Measurements from ENCODE around the gene ADORA1. TPM values are rescaled to one million over a fixed set of nuclear protein-coding genes. Genes with fewer than 3 reads are reported as not detected.

The ADORA1 gene
- total RNA-seq, 4 donors from 2014 or later = 1.4 to 4.3 (median 2.6) TPM

DNA sequence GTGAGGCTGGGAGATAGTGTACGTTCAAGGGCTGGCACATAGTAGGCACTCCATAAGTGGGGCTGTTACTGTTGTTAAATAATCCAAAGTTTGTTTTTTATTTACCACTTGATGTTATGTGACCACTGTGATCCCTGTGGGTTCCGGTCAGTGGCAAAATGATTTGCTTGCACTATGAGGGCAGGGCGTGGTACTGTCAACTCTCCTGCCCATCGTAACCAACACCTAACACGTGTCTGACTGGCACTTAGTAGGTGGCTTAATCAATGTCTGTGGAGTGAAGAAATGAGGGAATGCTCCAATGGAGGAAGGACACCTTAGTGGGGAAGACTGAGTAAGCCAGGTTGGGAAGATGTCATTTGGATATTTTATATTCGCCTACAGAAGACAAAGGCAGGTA, 14.6 kb downstream of the ADORA1 start:
- no peak for DNase-seq (ENCODE audit: low spot score)
- no peak for ATAC-seq (ENCODE audit: low FRiP score)
- TF ChIP-seq, protein P1, sequence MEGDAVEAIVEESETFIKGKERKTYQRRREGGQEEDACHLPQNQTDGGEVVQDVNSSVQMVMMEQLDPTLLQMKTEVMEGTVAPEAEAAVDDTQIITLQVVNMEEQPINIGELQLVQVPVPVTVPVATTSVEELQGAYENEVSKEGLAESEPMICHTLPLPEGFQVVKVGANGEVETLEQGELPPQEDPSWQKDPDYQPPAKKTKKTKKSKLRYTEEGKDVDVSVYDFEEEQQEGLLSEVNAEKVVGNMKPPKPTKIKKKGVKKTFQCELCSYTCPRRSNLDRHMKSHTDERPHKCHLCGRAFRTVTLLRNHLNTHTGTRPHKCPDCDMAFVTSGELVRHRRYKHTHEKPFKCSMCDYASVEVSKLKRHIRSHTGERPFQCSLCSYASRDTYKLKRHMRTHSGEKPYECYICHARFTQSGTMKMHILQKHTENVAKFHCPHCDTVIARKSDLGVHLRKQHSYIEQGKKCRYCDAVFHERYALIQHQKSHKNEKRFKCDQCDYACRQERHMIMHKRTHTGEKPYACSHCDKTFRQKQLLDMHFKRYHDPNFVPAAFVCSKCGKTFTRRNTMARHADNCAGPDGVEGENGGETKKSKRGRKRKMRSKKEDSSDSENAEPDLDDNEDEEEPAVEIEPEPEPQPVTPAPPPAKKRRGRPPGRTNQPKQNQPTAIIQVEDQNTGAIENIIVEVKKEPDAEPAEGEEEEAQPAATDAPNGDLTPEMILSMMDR (IDR thresholded peaks at IDR 0.05) = no peak

GRCh38 chr1:203142684-203143408, 15.3 kb downstream of the ADORA1 start:
- TF ChIP-seq, protein P1 (IDR thresholded peaks at IDR 0.05) = no peak
- ATAC-seq (ENCODE audit: low FRiP score) (no peak), DNase-seq (ENCODE audit: low spot score) (no peak)

- ATAC-seq (ENCODE audit: low FRiP score) (no peak), DNase-seq (ENCODE audit: low spot score) (no peak)
- TF ChIP-seq, protein P1 (IDR thresholded peaks at IDR 0.05) = no peak
These were observed 16.1 kb downstream of the ADORA1 start for GRCh38 chr1:203143641-203144040.

DNA sequence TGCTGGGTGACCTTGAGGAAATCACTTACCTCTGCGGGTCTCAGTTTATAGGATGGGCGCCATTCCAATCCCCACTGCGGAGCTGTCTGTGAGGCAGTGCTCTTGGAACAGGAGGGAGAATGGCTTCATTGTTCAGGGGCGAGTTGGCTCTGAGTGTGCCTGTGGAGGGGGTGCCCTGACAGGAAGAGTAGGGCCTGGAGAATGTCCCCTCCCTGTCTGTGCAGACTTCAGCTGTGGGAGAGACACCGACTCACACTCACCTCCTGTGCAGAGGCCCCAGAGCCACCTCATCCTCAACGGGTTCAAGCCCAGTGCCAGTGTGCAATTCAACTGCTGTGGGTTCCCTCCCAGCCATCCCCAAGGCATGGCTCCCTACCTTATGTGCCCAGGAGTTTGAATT, 17.1 kb downstream of the ADORA1 start:
- ATAC-seq (ENCODE audit: low FRiP score) (no peak), DNase-seq (ENCODE audit: low spot score) (no peak)
- TF ChIP-seq, protein P1 (IDR thresholded peaks at IDR 0.05) = no peak

- DNase-seq (ENCODE audit: low spot score) (no peak), ATAC-seq (ENCODE audit: low FRiP score) (no peak)
- TF ChIP-seq, protein P1 (IDR thresholded peaks at IDR 0.05) = no peak
These were observed 18.0 kb downstream of the ADORA1 start for GRCh38 chr1:203145321-203146041.

- no peak for DNase-seq (ENCODE audit: low spot score)
- ATAC-seq (ENCODE audit: low FRiP score) = no peak
- TF ChIP-seq, protein P1 (IDR thresholded peaks at IDR 0.05) = no peak
These were observed 18.5 kb downstream of the ADORA1 start for GRCh38 chr1:203146042-203146369.

DNA sequence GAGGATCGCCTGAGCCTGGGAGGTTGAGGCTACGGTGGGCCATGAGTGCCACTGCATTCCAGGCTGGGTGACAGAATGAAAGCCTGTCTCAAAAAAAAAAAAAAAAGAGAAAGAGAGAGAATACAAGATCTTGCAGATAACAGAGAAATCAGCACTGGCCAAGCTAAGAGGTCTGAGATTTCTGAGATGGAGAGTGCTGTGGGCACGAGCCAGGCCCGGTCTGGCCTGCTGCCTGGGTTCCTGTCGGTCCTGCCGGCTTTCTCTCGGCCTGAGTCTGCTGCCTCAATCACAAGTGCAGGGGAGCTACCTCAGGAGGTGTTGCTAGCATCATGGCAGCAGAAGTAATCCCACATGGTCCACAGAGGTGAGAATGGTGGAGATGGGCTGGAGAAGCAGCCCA, 19.0 kb downstream of the ADORA1 start:
- ATAC-seq (ENCODE audit: low FRiP score) (no peak), DNase-seq (ENCODE audit: low spot score) (no peak)
- TF ChIP-seq, protein P1 (IDR thresholded peaks at IDR 0.05) = no peak

Measured in omental fat pad (tissue), 4 donors.